HUDEP-2 (cell line): ENCODE results near the gene UGT1A7.

ENCODE experiments used
- DNase-seq, 76 experiments: peaks; one replicate each; lab custom pipeline; 2025; ENCODE audit not compliant: unreplicated experiment in 76 of 76; lab: John Stamatoyannopoulos, UW

Gene UGT1A7

GRCh38 chr2:233758141-233758540 is 76.4 kb downstream of the UGT1A7 start:
- no peak for DNase-seq

- no peak for DNase-seq
Measured at GRCh38 chr2:233758849-233759248, 77.1 kb downstream of the UGT1A7 start.

- DNase-seq, result no peak
Measured at GRCh38 chr2:233760043-233760442, 78.3 kb downstream of the UGT1A7 start, which contains the start of gene UGT1A1. UGT1A1 (plus strand) TSS chr2:233760270; CDS start chr2:233760288, 18 bp downstream.

- DNase-seq, result no peak
Measured at GRCh38 chr2:233761040-233761769, 79.5 kb downstream of the UGT1A7 start.

- no peak for DNase-seq
Measured at GRCh38 chr2:233764264-233764663, 82.6 kb downstream of the UGT1A7 start.

- no peak for DNase-seq
Measured at GRCh38 chr2:233764761-233765160, 83.1 kb downstream of the UGT1A7 start.

GRCh38 chr2:233766416-233766815 is 84.7 kb downstream of the UGT1A7 start:
- DNase-seq, result no peak

GRCh38 chr2:233768076-233768475 is 86.4 kb downstream of the UGT1A7 start:
- DNase-seq, result no peak

- DNase-seq, result no peak
Measured at GRCh38 chr2:233769260-233769659, 87.6 kb downstream of the UGT1A7 start.

- no peak for DNase-seq
Measured at GRCh38 chr2:233772153-233772552, 90.5 kb downstream of the UGT1A7 start.

- no peak for DNase-seq
Measured at GRCh38 chr2:233772583-233772982, 90.9 kb downstream of the UGT1A7 start.

- no peak for DNase-seq
Measured at GRCh38 chr2:233773854-233774253, 92.2 kb downstream of the UGT1A7 start.

GRCh38 chr2:233775414-233775813 is 93.7 kb downstream of the UGT1A7 start:
- DNase-seq, result no peak

GRCh38 chr2:233778030-233778429 is 96.3 kb downstream of the UGT1A7 start, which contains the start of gene MROH2A:
MROH2A (plus strand) TSS chr2:233778330; CDS start chr2:233779359, 1,029 bp downstream.
- DNase-seq, result no peak

- DNase-seq, result no peak
Measured at GRCh38 chr2:233779722-233780121, 98.0 kb downstream of the UGT1A7 start.

GRCh38 chr2:233780771-233781170 is 99.1 kb downstream of the UGT1A7 start:
- no peak for DNase-seq

- DNase-seq, result no peak
Measured at GRCh38 chr2:233789554-233789953, 107.9 kb downstream of the UGT1A7 start.

GRCh38 chr2:233791151-233791882 is 109.6 kb downstream of the UGT1A7 start:
- DNase-seq, result no peak

GRCh38 chr2:233791883-233792329 is 110.2 kb downstream of the UGT1A7 start:
- DNase-seq, result no peak

- DNase-seq, result no peak
Measured at GRCh38 chr2:233792720-233793119, 111.0 kb downstream of the UGT1A7 start.

- no peak for DNase-seq
Measured at GRCh38 chr2:233793465-233794127, 111.9 kb downstream of the UGT1A7 start.
